Bronchial epithelial cell (primary cell): ENCODE measurements around the gene CENPM. TPM values are rescaled to one million over a fixed set of nuclear protein-coding genes. Genes with fewer than 3 reads are reported as not detected.

Experiments
- DNase-seq: peaks from one replicate; pipeline ENCODE4 v3.0.0-alpha.2; 2010; ENCODE audit warnings: low read depth
- FAIRE-seq: peaks from 2 replicates; lab custom pipeline; 2011; peaks lifted over from hg19 to GRCh38; lab: Jason Lieb, UNC
- H3K27me3 ChIP-seq: 2 replicates; pipeline ENCODE4 v1.5.1; 2011; ENCODE audit warnings: low read length; ENCODE audit not compliant: control insufficient read depth, insufficient read depth
- H3K36me3 ChIP-seq: 2 replicates; pipeline ENCODE4 v1.5.1; 2011; ENCODE audit warnings: low read length; ENCODE audit not compliant: control insufficient read depth, insufficient read depth
- H3K4me3 ChIP-seq: 2 replicates; pipeline ENCODE4 v1.5.1; 2011; ENCODE audit warnings: mild to moderate bottlenecking, low read depth, low read length, control low read depth
- CTCF ChIP-seq: IDR thresholded peaks from 2 replicates; pipeline ENCODE4 v1.5.1; 2011; ENCODE audit warnings: mild to moderate bottlenecking, moderate library complexity, low read length, control low read depth, inconsistent platforms; ENCODE audit not compliant: insufficient read depth, severe bottlenecking
- total RNA-seq: library from RNA; depleted of rRNA; stranded (reverse); fragments of >200 nt; gene quantifications from 2 replicates; pipeline ENCODE4 v1.2.1, GENCODE V29; 2014

CENPM gene
- total RNA-seq, 1 donor from 2014 or later = 1.3 TPM

- Histone ChIP-seq H3K4me3 (no peak overlapping the region), H3K36me3 (no peaks in the 10 kb centered on the region), H3K27me3 (peaks cover 45% of the 10 kb centered on the region)
- DNase-seq (no peak), FAIRE-seq (no peak)
- TF ChIP-seq CTCF = no peak
Observed at GRCh38 chr22:41912338-41913039, 34.5 kb downstream of the CENPM start.

- DNase-seq = no peak
- TF ChIP-seq CTCF = no peak
- no peak for FAIRE-seq
- Histone ChIP-seq H3K36me3 (peaks cover 3% of the 10 kb centered on the region), H3K27me3 (peaks cover 43% of the 10 kb centered on the region), H3K4me3 (no peak overlapping the region)
Observed at GRCh38 chr22:41911001-41911611, 35.8 kb downstream of the CENPM start.

DNA sequence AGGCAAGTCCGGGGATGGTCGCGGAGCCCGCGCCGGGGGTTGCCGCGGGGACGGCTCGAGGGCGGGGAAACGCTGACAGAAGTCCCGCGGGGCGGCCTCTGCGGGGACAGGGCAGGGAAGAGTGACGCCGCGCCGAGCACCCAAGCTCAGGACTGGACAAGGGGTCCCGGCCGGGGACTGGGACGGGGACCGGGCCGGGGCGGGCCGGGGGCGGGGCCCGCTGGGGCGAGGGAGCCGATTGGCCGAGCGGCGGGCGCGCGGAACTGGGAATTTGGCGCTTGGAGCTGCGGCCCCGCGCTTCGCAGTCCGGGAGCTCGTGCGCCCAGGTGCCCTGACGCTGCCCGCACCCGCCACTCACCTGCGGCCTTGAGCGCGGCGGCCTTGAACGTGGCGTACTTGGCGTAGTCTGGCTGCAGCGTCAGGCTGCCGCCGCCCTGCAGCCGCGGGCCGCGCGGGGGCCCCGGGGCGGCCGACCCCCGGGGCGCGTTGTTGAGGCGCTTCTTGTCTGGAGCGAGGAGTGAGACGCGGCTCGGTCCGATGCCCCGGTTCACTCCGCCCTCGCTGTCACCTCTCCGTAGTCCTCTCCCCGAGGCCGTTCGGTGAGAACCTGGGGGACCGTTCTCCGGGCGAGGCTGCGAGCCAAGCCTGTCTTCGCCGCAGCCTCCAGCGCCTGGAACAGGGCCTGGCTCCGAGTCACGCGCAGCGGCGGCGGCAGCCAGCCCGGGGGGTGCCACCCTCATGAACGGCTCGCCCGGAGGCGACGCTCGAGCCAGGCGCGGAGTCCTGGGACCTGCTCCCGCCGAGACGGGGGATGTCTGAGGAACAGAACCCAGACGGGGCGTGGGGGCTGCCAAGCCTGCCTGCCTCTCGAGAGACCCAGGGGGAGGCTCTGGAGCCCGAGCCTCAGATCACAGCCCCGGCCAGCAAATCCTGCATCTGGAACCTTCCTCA is 36.6 kb downstream of the CENPM start:
- peaks cover 35% of the 10 kb centered on the region for H3K27me3 ChIP-seq
- no peak for FAIRE-seq
- TF ChIP-seq CTCF = no peak
- H3K36me3 ChIP-seq = peaks cover 9% of the 10 kb centered on the region
- no peak overlapping the region for H3K4me3 ChIP-seq
- DNase-seq = no peak

GRCh38 chr22:41909310-41910049 is 37.5 kb downstream of the CENPM start:
- TF ChIP-seq CTCF = no peak
- DNase-seq (no peak), FAIRE-seq (no peak)
- Histone ChIP-seq H3K4me3 (no peak overlapping the region), H3K36me3 (peaks cover 16% of the 10 kb centered on the region), H3K27me3 (peaks cover 30% of the 10 kb centered on the region)
